GM12878 (cell line): ENCODE data around the gene HERC5. TPM values are rescaled to one million over a fixed set of nuclear protein-coding genes. Genes with fewer than 3 reads are reported as not detected.

Experiments
- ATAC-seq: fragments of 200-7000 bp; cut with Tn5 transposase; 3 replicates; pipeline ENCODE4 v1.9.1; 2020; ENCODE audit warnings: mild to moderate bottlenecking, moderate library complexity
- BruUV-seq: library from RNA; stranded (reverse); fragments of 400-500 nt; replicated peaks from 2 replicates; lab custom pipeline; 2021; lab: Mats Ljungman, UMichigan
- CTCF ChIA-PET: fragments of 300-600 bp; sonication (Branson Sonifier 250); formaldehyde crosslinking; extraction: SDS; loops from one replicate; lab custom pipeline; 2021; ENCODE audit warnings: inconsistent platforms; lab: Yijun Ruan, JAX
- POLR2A ChIA-PET: fragments of 350-600 bp; formaldehyde crosslinking; extraction: SDS; loops from one replicate; lab custom pipeline; 2021; ENCODE audit warnings: inconsistent platforms; lab: Charles Lee
- RAD21 ChIA-PET: fragments of 300-600 bp; sonication (Branson Sonifier 250); formaldehyde crosslinking; loops from one replicate; lab custom pipeline; 2023; ENCODE audit warnings: antibody characterized with exemption; ENCODE audit not compliant: unreplicated experiment; lab: Charles Lee
- SMC1A ChIA-PET: fragments of 300-600 bp; sonication (Branson Sonifier 250); formaldehyde crosslinking; loops from one replicate; lab custom pipeline; 2023; ENCODE audit not compliant: unreplicated experiment, uncharacterized antibody; lab: Charles Lee
- DNase-seq: peaks from one replicate; pipeline ENCODE4 v3.0.0-alpha.2; 2011; ENCODE audit warnings: low read depth, low spot score
- FAIRE-seq: peaks from 3 replicates; lab custom pipeline; 2011; peaks lifted over from hg19 to GRCh38; lab: Jason Lieb, UNC
- H2AFZ ChIP-seq: 2 replicates; pipeline ENCODE4 v1.6.0; 2011; ENCODE audit warnings: low read depth, low read length, control low read depth; ENCODE audit not compliant: control insufficient read depth
- H3K27ac ChIP-seq: 2 replicates; pipeline ENCODE4 v1.5.1; 2011; ENCODE audit warnings: control low read depth; ENCODE audit not compliant: control insufficient read depth, insufficient read depth
- H3K27me3 ChIP-seq, 2 experiments: replicated peaks in 1 of 2; 2 replicates each; pipeline versions ENCODE4 v1.6.0 to v1.6.1; 2011; ENCODE audit warnings: low read length in 1 of 2; ENCODE audit not compliant: control insufficient read depth in 2 of 2, insufficient read depth in 2 of 2
- H3K36me3 ChIP-seq, 2 experiments: 2 replicates each; pipeline ENCODE4 v1.5.1; 2011; ENCODE audit warnings: low read length in 1 of 2; ENCODE audit not compliant: control insufficient read depth in 2 of 2, insufficient read depth in 2 of 2
- H3K4me1 ChIP-seq: 2 replicates; pipeline ENCODE4 v1.6.1; 2011; ENCODE audit warnings: mild to moderate bottlenecking, low read length, moderate library complexity, mixed read lengths; ENCODE audit not compliant: control insufficient read depth, insufficient read depth
- H3K4me2 ChIP-seq: 2 replicates; pipeline ENCODE4 v1.6.0; 2011; ENCODE audit warnings: control low read depth; ENCODE audit not compliant: control insufficient read depth, insufficient read depth
- H3K4me3 ChIP-seq: fragments of 200-600 bp; sonication (generic); 2 replicates; pipeline ENCODE4 v1.5.1; 2016
- H3K79me2 ChIP-seq: 2 replicates; pipeline ENCODE4 v1.6.0; 2011; ENCODE audit warnings: low read length; ENCODE audit not compliant: control insufficient read depth, insufficient read depth
- H3K9ac ChIP-seq: 2 replicates; pipeline ENCODE4 v1.8.0; 2011; ENCODE audit warnings: low read length, control low read depth, mixed read lengths; ENCODE audit not compliant: control insufficient read depth, insufficient read depth
- H3K9me3 ChIP-seq: replicated peaks from 3 replicates; pipeline ENCODE4 v1.5.1; 2011; ENCODE audit warnings: mild to moderate bottlenecking, low read length; ENCODE audit not compliant: control insufficient read depth, insufficient read depth
- H4K20me1 ChIP-seq: 2 replicates; pipeline ENCODE4 v1.6.0; 2011; ENCODE audit not compliant: control insufficient read depth, insufficient read depth
- DPF2 ChIP-seq: fragments of 450-650 bp; IDR thresholded peaks from 2 replicates; pipeline ENCODE4 v1.6.1; 2017; ENCODE audit warnings: mild to moderate bottlenecking
- FOXM1 ChIP-seq: IDR thresholded peaks from 2 replicates; pipeline ENCODE4 v1.6.1; 2012; ENCODE audit warnings: low read depth, mild to moderate bottlenecking, inconsistent platforms, low read length, moderate library complexity
- NR2F1 ChIP-seq: fragments of 450-650 bp; conservative IDR thresholded peaks from 2 replicates; pipeline ENCODE4 v1.6.1; 2017; ENCODE audit warnings: mild to moderate bottlenecking
- RAD21 ChIP-seq: IDR thresholded peaks from 2 replicates; pipeline ENCODE4 v1.6.1; 2011; ENCODE audit warnings: mild to moderate bottlenecking, low read depth, low read length, moderate library complexity; ENCODE audit not compliant: insufficient read depth
- RB1 ChIP-seq: fragments of 450-650 bp; formaldehyde crosslinking; IDR thresholded peaks from 2 replicates; pipeline ENCODE4 v1.6.1; 2017; ENCODE audit warnings: mild to moderate bottlenecking, borderline replicate concordance
- TCF3 ChIP-seq: IDR thresholded peaks from 2 replicates; pipeline ENCODE4 v1.6.1; 2012; ENCODE audit warnings: low read depth, mild to moderate bottlenecking, low read length, borderline replicate concordance; ENCODE audit not compliant: insufficient read depth
- ZNF622 ChIP-seq: fragments of 450-650 bp; IDR thresholded peaks from 2 replicates; pipeline ENCODE4 v1.6.1; 2017; ENCODE audit warnings: mild to moderate bottlenecking, inconsistent platforms
- WGBS: methylation state at CpG from one replicate; pipeline ENCODE4 v1.1.6; 2016; ENCODE audit warnings: low lambda C conversion rate; ENCODE audit not compliant: insufficient replicate concordance, insufficient coverage; ENCODE audit errors: missing lambda C conversion rate; 5-methylcytosine and 5-hydroxymethylcytosine counted together
- in situ Hi-C: fragments of 300-500 bp; cut with MboI; formaldehyde crosslinking; loops from 9 replicates; pipeline ENCODE4 v1.14.3; 2018; ENCODE audit warnings: mixed read lengths
- intact Hi-C: fragments of 100-400 bp; cut with micrococcal nuclease; formaldehyde crosslinking; loops from one replicate; pipeline ENCODE4 v1.14.2; 2022; ENCODE audit not compliant: unreplicated experiment
- polyA plus RNA-seq, 11 experiments: library from polyadenylated mRNA; depleted of rRNA in 4 of 11; unstranded in 6 of 11; stranded (reverse) in 5 of 11; fragments of >200 nt; fragmentation: Nextera tagmentation in 4 of 11; fragmentation: Illumina TruSeq in 1 of 11; extraction: Ambion mirVana in 4 of 11; extraction: Trizol in 1 of 11; gene quantifications; 1 replicate in 1 of 11; 2 replicates in 10 of 11; pipeline versions ENCODE4 v1.2.1 to v1.2.3, GENCODE V29; 2011 to 2016; ENCODE audit warnings: inconsistent platforms in 2 of 11, missing spikeins in 2 of 11, low read depth in 1 of 11
- total RNA-seq, 4 experiments: library from RNA; depleted of rRNA in 3 of 4; stranded (reverse); fragments of >200 nt in 3 of 4; fragmentation: Illumina TruSeq in 1 of 4; extraction: Trizol in 1 of 4; gene quantifications; 2 replicates each; pipeline versions ENCODE4 v1.2.1 to v1.2.3, GENCODE V29; 2013 to 2021
- TF ChIP-seq, protein P1 (sequence below): IDR thresholded peaks from 2 replicates; pipeline ENCODE4 v1.6.1; 2011; ENCODE audit warnings: borderline replicate concordance, low read depth, mild to moderate bottlenecking, moderate library complexity, mixed read lengths, low read length; ENCODE audit not compliant: insufficient read depth; ENCODE audit errors: extremely low read length
- TF ChIP-seq, protein P2 (sequence below): fragments of 450-650 bp; IDR thresholded peaks from 2 replicates; pipeline ENCODE4 v1.6.1; 2016; ENCODE audit warnings: mild to moderate bottlenecking, moderate library complexity, borderline replicate concordance
- TF ChIP-seq, protein P3 (sequence below): fragments of 450-650 bp; IDR thresholded peaks from 2 replicates; pipeline ENCODE4 v1.6.1; 2018; ENCODE audit warnings: mild to moderate bottlenecking, low read depth, moderate library complexity; ENCODE audit not compliant: partially characterized antibody

HERC5 gene
- total and polyA plus RNA-seq, 10 of the 15 experiments (the other 5 are each of a cell fraction or from before 2014, with no cell fraction given), result 12.5 to 60.7 (median 25.1) TPM

DNA sequence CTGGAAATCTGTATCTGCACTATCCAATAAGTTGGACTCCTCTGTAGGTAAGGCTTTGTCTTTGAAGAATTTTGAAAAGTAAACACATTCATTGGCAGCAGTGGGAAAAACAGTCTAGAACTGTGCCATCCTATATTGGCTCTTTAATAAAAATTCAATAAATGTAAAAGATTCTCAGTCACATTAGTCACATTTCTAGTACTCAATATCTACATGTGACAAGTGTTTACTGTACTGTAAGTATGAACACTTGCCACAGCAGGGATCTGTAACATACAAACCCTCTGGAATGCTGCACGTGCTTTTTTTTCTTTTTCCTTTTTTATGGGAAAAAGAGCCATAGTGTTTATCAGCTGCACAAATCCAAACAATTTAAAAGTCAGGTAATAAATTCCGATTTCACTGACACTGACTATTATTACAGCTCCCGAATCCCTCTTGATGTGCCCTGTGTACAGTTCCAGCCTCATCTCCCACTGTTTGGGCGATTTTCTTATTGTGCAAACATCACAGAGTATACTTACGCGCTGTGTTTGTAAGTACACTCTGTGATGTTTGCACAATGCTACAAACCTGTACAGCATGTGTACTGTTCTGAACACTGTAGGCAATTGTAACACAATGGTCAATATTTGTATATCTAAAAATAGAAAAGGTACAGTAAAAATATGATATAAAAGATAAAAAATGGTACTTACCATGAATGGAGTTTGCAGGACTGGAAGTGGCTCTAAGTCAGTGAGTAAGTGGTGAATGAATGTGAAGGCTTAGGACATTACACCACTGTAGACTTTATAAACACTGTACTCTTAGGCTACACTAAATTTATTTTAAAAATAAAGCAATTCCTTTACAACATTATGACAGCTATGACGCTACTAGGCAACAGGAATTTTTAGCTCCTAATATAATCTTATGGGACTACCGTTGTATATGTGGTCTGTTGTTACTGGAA lies 57.9 kb downstream of the HERC5 start (continued):
- no peak for TF ChIP-seq FOXM1
- TF ChIP-seq, protein P1, sequence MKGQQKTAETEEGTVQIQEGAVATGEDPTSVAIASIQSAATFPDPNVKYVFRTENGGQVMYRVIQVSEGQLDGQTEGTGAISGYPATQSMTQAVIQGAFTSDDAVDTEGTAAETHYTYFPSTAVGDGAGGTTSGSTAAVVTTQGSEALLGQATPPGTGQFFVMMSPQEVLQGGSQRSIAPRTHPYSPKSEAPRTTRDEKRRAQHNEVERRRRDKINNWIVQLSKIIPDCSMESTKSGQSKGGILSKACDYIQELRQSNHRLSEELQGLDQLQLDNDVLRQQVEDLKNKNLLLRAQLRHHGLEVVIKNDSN, result no peak
- TF ChIP-seq, all 136 proteins: peak for 0

DNA sequence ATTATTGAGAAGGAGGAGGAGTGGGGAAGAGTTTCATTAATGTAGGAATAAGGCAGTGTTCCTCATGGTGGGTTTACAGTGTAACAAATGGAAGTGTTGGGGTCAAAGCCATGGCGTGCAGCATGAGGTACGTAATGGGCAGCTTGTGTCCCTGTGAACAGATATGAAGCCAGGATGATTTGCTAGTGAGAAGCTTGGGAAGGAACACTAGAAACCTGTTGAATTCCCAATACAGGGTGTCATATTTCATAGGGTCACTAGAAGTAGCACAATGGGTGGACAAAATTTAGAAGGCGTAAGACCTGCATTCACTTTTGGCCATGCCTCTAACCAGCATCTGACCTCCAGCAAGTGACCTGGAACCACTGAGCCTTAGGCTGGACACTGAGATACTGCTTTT lies 59.8 kb downstream of the HERC5 start:
- H3K9ac ChIP-seq, result no peak overlapping the region
- no peaks in the 10 kb centered on the region for H3K4me1 ChIP-seq
- peaks cover 6% of the 10 kb centered on the region for H3K79me2 ChIP-seq
- no peak overlapping the region for H3K4me2 ChIP-seq
- no peak for DNase-seq
- intact Hi-C loops (loop anchor here (5.0 kb wide), 1 partner anchor 669 kb away; no protein-coding TSS in a partner anchor), in situ Hi-C loops (loop anchor here (5.0 to 25.0 kb wide), 5 partner anchors 144 to 829 kb away; no protein-coding TSS in a partner anchor)
- no peaks in the 10 kb centered on the region for H3K9me3 ChIP-seq
- ChIA-PET SMC1A (interaction anchor here (0.7 to 7.6 kb wide), 9 partner anchors 61 to 306 kb away, joined by 3 to 112 read pairs (median 4); partner anchors contain the start of gene HERC6), CTCF (interaction anchor here (0.8 to 10.0 kb wide), 12 partner anchors 8 to 667 kb away, joined by 3 to 172 read pairs (median 6); partner anchors contain the start of genes HERC6 and PYURF), POLR2A (interaction anchor here (0.5 to 1.1 kb wide), 2 partner anchors 13 to 211 kb away, joined by 3 to 4 read pairs; no protein-coding TSS in a partner anchor), RAD21 (interaction anchor here (0.7 to 7.0 kb wide), 4 partner anchors 138 to 673 kb away, joined by 4 to 106 read pairs (median 8); partner anchors contain the start of gene HERC6)
- BruUV-seq, result no TSS peak
- H3K27ac ChIP-seq, result no peak overlapping the region
- no peak for ATAC-seq
- no peaks in the 10 kb centered on the region for H3K27me3 ChIP-seq
- FAIRE-seq, result no peak
- H3K4me3 ChIP-seq, result no peak overlapping the region
- no peaks in the 10 kb centered on the region for H4K20me1 ChIP-seq
- no peak overlapping the region for H2AFZ ChIP-seq
- 91% methylated on average over 3 of the region's 3 CpGs for WGBS
- H3K36me3 ChIP-seq, result peaks cover 0 to 18% of the 10 kb centered on the region in 2 experiments; a peak in 2 of 4 replicates
- no peak for TF ChIP-seq TCF3
- no peak for TF ChIP-seq NR2F1
- TF ChIP-seq, protein P2, sequence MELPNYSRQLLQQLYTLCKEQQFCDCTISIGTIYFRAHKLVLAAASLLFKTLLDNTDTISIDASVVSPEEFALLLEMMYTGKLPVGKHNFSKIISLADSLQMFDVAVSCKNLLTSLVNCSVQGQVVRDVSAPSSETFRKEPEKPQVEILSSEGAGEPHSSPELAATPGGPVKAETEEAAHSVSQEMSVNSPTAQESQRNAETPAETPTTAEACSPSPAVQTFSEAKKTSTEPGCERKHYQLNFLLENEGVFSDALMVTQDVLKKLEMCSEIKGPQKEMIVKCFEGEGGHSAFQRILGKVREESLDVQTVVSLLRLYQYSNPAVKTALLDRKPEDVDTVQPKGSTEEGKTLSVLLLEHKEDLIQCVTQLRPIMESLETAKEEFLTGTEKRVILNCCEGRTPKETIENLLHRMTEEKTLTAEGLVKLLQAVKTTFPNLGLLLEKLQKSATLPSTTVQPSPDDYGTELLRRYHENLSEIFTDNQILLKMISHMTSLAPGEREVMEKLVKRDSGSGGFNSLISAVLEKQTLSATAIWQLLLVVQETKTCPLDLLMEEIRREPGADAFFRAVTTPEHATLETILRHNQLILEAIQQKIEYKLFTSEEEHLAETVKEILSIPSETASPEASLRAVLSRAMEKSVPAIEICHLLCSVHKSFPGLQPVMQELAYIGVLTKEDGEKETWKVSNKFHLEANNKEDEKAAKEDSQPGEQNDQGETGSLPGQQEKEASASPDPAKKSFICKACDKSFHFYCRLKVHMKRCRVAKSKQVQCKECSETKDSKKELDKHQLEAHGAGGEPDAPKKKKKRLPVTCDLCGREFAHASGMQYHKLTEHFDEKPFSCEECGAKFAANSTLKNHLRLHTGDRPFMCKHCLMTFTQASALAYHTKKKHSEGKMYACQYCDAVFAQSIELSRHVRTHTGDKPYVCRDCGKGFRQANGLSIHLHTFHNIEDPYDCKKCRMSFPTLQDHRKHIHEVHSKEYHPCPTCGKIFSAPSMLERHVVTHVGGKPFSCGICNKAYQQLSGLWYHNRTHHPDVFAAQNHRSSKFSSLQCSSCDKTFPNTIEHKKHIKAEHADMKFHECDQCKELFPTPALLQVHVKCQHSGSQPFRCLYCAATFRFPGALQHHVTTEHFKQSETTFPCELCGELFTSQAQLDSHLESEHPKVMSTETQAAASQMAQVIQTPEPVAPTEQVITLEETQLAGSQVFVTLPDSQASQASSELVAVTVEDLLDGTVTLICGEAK, result no peak
- TF ChIP-seq DPF2, result no peak
- TF ChIP-seq, protein P3, sequence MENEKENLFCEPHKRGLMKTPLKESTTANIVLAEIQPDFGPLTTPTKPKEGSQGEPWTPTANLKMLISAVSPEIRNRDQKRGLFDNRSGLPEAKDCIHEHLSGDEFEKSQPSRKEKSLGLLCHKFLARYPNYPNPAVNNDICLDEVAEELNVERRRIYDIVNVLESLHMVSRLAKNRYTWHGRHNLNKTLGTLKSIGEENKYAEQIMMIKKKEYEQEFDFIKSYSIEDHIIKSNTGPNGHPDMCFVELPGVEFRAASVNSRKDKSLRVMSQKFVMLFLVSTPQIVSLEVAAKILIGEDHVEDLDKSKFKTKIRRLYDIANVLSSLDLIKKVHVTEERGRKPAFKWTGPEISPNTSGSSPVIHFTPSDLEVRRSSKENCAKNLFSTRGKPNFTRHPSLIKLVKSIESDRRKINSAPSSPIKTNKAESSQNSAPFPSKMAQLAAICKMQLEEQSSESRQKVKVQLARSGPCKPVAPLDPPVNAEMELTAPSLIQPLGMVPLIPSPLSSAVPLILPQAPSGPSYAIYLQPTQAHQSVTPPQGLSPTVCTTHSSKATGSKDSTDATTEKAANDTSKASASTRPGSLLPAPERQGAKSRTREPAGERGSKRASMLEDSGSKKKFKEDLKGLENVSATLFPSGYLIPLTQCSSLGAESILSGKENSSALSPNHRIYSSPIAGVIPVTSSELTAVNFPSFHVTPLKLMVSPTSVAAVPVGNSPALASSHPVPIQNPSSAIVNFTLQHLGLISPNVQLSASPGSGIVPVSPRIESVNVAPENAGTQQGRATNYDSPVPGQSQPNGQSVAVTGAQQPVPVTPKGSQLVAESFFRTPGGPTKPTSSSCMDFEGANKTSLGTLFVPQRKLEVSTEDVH, result no peak
- no peak for TF ChIP-seq RAD21
- no peak for TF ChIP-seq ZNF622
- TF ChIP-seq RB1, result no peak
